ENCODE measurements around the gene SH3RF3.

DNA sequence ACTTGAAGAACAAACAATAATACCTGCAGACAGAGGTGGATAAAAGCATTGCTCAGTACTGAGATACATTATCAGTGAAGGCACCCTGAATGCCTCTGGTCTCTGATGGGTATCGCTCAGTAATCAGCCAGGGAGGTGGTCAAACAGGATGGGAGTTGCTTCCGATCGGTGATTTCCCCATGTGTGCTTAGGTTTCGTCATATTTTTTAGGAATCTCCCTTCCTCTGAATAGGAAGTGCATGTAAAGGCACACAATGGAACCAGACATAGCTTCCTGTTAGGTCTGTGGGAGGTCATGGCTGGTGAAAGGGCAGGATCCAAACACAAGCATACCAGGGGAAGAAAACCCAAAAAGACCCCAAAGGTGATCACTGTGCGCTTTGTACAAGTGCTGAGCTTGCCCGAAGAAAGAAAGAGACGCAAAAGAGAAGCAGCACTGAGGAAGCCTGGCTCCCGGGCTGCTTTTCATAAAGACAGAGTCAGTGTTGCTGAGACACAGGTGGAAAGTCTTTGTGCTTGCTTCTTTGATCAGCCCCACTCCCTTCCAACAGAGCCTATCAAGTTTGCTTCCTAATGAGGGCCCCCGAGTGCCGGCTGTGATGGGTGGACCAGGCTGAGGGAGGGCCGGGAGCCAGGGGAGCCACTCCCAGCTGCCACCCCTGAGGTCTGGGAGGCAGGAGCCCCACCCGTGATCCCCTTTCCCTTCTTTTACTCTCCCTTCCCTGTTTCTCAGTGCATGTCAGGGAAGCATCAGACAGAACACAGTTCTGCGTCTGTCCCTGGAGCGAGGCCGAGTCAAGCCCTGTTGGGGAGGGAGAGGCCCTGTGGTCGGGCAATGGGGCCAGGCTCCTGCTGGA is 138.2 kb downstream of the SH3RF3 start:
- TF ChIP-seq POLR2A (IDR thresholded peaks at IDR 0.05; ENCODE audit: borderline replicate concordance, extremely low read depth, insufficient read depth, insufficient read length) (no peak), SP1 (IDR thresholded peaks at IDR 0.05; ENCODE audit: low read depth) (no peak), ELF1 (IDR thresholded peaks at IDR 0.05; ENCODE audit: borderline replicate concordance, low read depth) (no peak), ZFX (IDR thresholded peaks at IDR 0.05) (no peak), EZH2phosphoT487 (IDR thresholded peaks at IDR 0.05; ENCODE audit: borderline replicate concordance) (no peak), SIN3A (IDR thresholded peaks at IDR 0.05; ENCODE audit: low read depth) (no peak), RAD21 (IDR thresholded peaks at IDR 0.05; ENCODE audit: low read depth) (no peak), EGR1 (IDR thresholded peaks at IDR 0.05; ENCODE audit: low read depth) (no peak), FOSL1 (IDR thresholded peaks at IDR 0.05; ENCODE audit: low read depth) (no peak), CEBPB (IDR thresholded peaks at IDR 0.05; ENCODE audit: low read depth) (no peak), REST (IDR thresholded peaks at IDR 0.05; ENCODE audit: low read depth) (no peak), YY1 (IDR thresholded peaks at IDR 0.05; ENCODE audit: extremely low read depth, insufficient replicate concordance, low read depth, low read length) (no peak)
- TF ChIP-seq, protein P1, sequence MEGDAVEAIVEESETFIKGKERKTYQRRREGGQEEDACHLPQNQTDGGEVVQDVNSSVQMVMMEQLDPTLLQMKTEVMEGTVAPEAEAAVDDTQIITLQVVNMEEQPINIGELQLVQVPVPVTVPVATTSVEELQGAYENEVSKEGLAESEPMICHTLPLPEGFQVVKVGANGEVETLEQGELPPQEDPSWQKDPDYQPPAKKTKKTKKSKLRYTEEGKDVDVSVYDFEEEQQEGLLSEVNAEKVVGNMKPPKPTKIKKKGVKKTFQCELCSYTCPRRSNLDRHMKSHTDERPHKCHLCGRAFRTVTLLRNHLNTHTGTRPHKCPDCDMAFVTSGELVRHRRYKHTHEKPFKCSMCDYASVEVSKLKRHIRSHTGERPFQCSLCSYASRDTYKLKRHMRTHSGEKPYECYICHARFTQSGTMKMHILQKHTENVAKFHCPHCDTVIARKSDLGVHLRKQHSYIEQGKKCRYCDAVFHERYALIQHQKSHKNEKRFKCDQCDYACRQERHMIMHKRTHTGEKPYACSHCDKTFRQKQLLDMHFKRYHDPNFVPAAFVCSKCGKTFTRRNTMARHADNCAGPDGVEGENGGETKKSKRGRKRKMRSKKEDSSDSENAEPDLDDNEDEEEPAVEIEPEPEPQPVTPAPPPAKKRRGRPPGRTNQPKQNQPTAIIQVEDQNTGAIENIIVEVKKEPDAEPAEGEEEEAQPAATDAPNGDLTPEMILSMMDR (IDR thresholded peaks at IDR 0.05 in 2 of 3, conservative IDR thresholded peaks at IDR 0.05 in 1 of 3; ENCODE audit: borderline replicate concordance in 1 of 3, insufficient read depth in 1 of 3, low read depth in 2 of 3, low read length in 2 of 3) = no peak
- TF ChIP-seq, protein P2, sequence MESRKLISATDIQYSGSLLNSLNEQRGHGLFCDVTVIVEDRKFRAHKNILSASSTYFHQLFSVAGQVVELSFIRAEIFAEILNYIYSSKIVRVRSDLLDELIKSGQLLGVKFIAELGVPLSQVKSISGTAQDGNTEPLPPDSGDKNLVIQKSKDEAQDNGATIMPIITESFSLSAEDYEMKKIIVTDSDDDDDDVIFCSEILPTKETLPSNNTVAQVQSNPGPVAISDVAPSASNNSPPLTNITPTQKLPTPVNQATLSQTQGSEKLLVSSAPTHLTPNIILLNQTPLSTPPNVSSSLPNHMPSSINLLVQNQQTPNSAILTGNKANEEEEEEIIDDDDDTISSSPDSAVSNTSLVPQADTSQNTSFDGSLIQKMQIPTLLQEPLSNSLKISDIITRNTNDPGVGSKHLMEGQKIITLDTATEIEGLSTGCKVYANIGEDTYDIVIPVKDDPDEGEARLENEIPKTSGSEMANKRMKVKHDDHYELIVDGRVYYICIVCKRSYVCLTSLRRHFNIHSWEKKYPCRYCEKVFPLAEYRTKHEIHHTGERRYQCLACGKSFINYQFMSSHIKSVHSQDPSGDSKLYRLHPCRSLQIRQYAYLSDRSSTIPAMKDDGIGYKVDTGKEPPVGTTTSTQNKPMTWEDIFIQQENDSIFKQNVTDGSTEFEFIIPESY (IDR thresholded peaks at IDR 0.05; ENCODE audit: extremely low read depth, insufficient replicate concordance, low read length) = no peak

Measured in HCT116 (cell line).